ENCODE measurements around the gene IQSEC1. TPM values are rescaled to one million over a fixed set of nuclear protein-coding genes. Genes with fewer than 3 reads are reported as not detected.

The IQSEC1 gene
- total RNA-seq, 1 experiment from 2014 or later, result 28.1 TPM

- RAD21 ChIA-PET (ENCODE audit: low non-redundant PET in 1 of 2, low total read pairs in 2 of 2, uncharacterized antibody in 2 of 2, unreplicated experiment in 2 of 2), result no interaction called here
- DNase-seq (ENCODE audit: low read depth, low spot score) (no peak), ATAC-seq (peak; percentile 58)
- H4K20me1 ChIP-seq (ENCODE audit: insufficient read depth), result no peaks in the 10 kb centered on the region
- H3K27ac ChIP-seq (ENCODE audit: low read depth, low read length), result no peak overlapping the region
- no peak for TF ChIP-seq SIN3A (IDR thresholded peaks at IDR 0.05; ENCODE audit: low read depth)
- H2AFZ ChIP-seq (ENCODE audit: low read depth, low read length, poor library complexity, severe bottlenecking), result no peak overlapping the region
- H3K4me2 ChIP-seq (ENCODE audit: low read length), result no peak overlapping the region
- no peak overlapping the region for H3K9ac ChIP-seq (ENCODE audit: low read length)
- no peaks in the 10 kb centered on the region for H3K36me3 ChIP-seq (ENCODE audit: control insufficient read depth in 1 of 2, insufficient read depth in 2 of 2, low read length in 2 of 2)
- H3K79me2 ChIP-seq (ENCODE audit: insufficient read depth, low read length), result no peaks in the 10 kb centered on the region
- POLR2A ChIA-PET, result no interaction called here
- no peaks in the 10 kb centered on the region for H3K9me2 ChIP-seq (ENCODE audit: insufficient read depth)
- no TSS peak for BruUV-seq (replicated peaks)
- CTCF ChIA-PET, result interaction anchor here (1.4 kb wide), 1 partner anchor 13 kb away, joined by 3 read pairs; no protein-coding TSS in a partner anchor
- H3K27me3 ChIP-seq (ENCODE audit: insufficient read depth, low read length), result no peaks in the 10 kb centered on the region
- H3K4me1 ChIP-seq (ENCODE audit: control insufficient read depth in 1 of 2, insufficient read depth in 2 of 2, low read length in 2 of 2), result peaks cover 5 to 7% of the 10 kb centered on the region in 2 experiments; a peak in 2 of 4 replicates
- H3K4me3 ChIP-seq (replicated peaks in 1 of 2; ENCODE audit: low read depth in 1 of 2, low read length in 2 of 2), result no peak overlapping the region
- intact Hi-C loops (cut with micrococcal nuclease), result loop anchor here (10.0 kb wide), 2 partner anchors 201 to 791 kb away; partner anchors contain the start of gene WNT7A
- H3K9me3 ChIP-seq (ENCODE audit: control insufficient read depth in 1 of 2, insufficient read depth in 1 of 2, low read depth in 1 of 2, low read length in 2 of 2), result no peaks in the 10 kb centered on the region
These were observed 20.5 kb upstream of the IQSEC1 start for GRCh38 chr3:13093687-13094086.

DNA sequence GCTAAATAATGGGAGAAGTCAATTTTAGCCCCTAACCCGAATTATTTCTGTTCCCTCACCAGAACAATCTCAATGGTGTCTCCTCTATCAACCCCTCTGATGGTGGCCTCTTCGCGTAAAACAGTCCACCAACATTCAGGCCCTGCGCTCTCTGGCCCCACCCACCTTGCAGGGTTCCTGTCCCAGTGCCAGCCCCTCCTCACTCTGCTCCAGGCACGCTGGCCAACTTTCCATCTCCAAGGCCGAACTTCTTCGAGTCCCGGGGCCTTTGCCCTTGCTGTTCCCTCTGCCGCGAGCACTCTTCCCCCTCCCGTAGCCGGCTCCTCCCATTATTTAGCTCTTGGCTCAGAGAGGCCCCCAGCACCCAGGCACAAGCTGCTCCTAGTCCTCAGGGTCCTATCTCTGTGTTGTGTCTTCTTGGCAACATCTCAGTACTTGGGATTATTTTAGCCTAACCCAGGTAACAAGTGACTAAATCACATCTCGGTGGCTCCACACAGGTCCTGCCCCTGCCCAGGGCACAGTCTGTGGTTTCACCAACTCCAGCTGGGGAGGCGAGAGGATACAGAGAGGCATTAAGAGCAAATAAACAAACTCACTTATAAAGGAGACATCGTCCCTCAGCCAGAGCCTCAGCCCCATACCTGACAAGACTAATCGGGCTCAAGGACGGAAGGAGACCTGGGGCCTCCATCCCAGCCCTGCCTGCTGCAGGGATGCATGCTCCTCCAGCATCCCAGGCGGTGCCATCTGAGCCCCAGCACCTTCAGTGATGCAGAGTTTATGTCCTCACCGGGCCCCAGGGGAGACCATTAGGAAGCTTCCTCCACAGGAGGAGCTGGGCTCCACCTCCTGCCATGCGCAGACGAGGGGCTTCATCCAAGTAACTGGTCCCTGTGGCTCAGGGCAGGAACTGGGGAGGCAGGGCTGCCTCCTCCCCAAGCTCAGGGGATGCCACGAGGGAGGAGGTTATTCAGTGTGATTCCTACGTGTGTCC is 19.7 kb upstream of the IQSEC1 start:
- intact Hi-C loops (cut with micrococcal nuclease), result loop anchor here (1.0 to 10.0 kb wide), 5 partner anchors 202 to 792 kb away; partner anchors contain the start of gene WNT7A
- POLR2A ChIA-PET, result no interaction called here
- CTCF ChIA-PET, result interaction anchor here (0.9 to 2.2 kb wide), 16 partner anchors 10 to 559 kb away, joined by 3 to 39 read pairs (median 6); partner anchors contain the start of gene RPL32
- Histone ChIP-seq H3K4me1 (ENCODE audit: control insufficient read depth in 1 of 2, insufficient read depth in 2 of 2, low read length in 2 of 2) (peaks cover 5 to 7% of the 10 kb centered on the region in 2 experiments; a peak in 2 of 4 replicates), H2AFZ (ENCODE audit: low read depth, low read length, poor library complexity, severe bottlenecking) (peak overlapping the region; percentile 2), H3K9me2 (ENCODE audit: insufficient read depth) (no peaks in the 10 kb centered on the region), H3K27ac (ENCODE audit: low read depth, low read length) (no peak overlapping the region), H3K9ac (ENCODE audit: low read length) (no peak overlapping the region), H3K4me2 (ENCODE audit: low read length) (peak overlapping the region; percentile 43), H3K9me3 (ENCODE audit: control insufficient read depth in 1 of 2, insufficient read depth in 1 of 2, low read depth in 1 of 2, low read length in 2 of 2) (no peaks in the 10 kb centered on the region), H3K79me2 (ENCODE audit: insufficient read depth, low read length) (no peaks in the 10 kb centered on the region), H4K20me1 (ENCODE audit: insufficient read depth) (no peaks in the 10 kb centered on the region), H3K36me3 (ENCODE audit: control insufficient read depth in 1 of 2, insufficient read depth in 2 of 2, low read length in 2 of 2) (no peaks in the 10 kb centered on the region), H3K4me3 (replicated peaks in 1 of 2; ENCODE audit: low read depth in 1 of 2, low read length in 2 of 2) (no peak overlapping the region), H3K27me3 (ENCODE audit: insufficient read depth, low read length) (no peaks in the 10 kb centered on the region)
- no peak for DNase-seq (ENCODE audit: low read depth, low spot score)
- RAD21 ChIA-PET (ENCODE audit: low non-redundant PET in 1 of 2, low total read pairs in 2 of 2, uncharacterized antibody in 2 of 2, unreplicated experiment in 2 of 2), result interaction anchor here (0.7 to 1.6 kb wide), 4 partner anchors 360 to 555 kb away, joined by 3 to 10 read pairs (median 6); no protein-coding TSS in a partner anchor
- no TSS peak for BruUV-seq (replicated peaks)
- peak; percentile 16 for ATAC-seq
- TF ChIP-seq, protein P1, sequence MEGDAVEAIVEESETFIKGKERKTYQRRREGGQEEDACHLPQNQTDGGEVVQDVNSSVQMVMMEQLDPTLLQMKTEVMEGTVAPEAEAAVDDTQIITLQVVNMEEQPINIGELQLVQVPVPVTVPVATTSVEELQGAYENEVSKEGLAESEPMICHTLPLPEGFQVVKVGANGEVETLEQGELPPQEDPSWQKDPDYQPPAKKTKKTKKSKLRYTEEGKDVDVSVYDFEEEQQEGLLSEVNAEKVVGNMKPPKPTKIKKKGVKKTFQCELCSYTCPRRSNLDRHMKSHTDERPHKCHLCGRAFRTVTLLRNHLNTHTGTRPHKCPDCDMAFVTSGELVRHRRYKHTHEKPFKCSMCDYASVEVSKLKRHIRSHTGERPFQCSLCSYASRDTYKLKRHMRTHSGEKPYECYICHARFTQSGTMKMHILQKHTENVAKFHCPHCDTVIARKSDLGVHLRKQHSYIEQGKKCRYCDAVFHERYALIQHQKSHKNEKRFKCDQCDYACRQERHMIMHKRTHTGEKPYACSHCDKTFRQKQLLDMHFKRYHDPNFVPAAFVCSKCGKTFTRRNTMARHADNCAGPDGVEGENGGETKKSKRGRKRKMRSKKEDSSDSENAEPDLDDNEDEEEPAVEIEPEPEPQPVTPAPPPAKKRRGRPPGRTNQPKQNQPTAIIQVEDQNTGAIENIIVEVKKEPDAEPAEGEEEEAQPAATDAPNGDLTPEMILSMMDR (IDR thresholded peaks at IDR 0.05 in 2 of 3, conservative IDR thresholded peaks at IDR 0.05 in 1 of 3; ENCODE audit: borderline replicate concordance in 1 of 3, insufficient read depth in 1 of 3, low read depth in 2 of 3, low read length in 2 of 3), result no peak
- no peak for TF ChIP-seq RAD21 (IDR thresholded peaks at IDR 0.05; ENCODE audit: low read depth)
- TF ChIP-seq CEBPB (IDR thresholded peaks at IDR 0.05; ENCODE audit: low read depth), result no peak
- no peak for TF ChIP-seq POLR2A (IDR thresholded peaks at IDR 0.05; ENCODE audit: borderline replicate concordance, extremely low read depth, insufficient read depth, insufficient read length)
- TF ChIP-seq, protein P2, sequence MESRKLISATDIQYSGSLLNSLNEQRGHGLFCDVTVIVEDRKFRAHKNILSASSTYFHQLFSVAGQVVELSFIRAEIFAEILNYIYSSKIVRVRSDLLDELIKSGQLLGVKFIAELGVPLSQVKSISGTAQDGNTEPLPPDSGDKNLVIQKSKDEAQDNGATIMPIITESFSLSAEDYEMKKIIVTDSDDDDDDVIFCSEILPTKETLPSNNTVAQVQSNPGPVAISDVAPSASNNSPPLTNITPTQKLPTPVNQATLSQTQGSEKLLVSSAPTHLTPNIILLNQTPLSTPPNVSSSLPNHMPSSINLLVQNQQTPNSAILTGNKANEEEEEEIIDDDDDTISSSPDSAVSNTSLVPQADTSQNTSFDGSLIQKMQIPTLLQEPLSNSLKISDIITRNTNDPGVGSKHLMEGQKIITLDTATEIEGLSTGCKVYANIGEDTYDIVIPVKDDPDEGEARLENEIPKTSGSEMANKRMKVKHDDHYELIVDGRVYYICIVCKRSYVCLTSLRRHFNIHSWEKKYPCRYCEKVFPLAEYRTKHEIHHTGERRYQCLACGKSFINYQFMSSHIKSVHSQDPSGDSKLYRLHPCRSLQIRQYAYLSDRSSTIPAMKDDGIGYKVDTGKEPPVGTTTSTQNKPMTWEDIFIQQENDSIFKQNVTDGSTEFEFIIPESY (IDR thresholded peaks at IDR 0.05; ENCODE audit: extremely low read depth, insufficient replicate concordance, low read length), result no peak
- TF ChIP-seq TCF7L2 (IDR thresholded peaks at IDR 0.05; ENCODE audit: borderline replicate concordance, extremely low read depth, insufficient read depth, insufficient read length), result no peak
- TF ChIP-seq SRF (IDR thresholded peaks at IDR 0.05; ENCODE audit: low read depth), result no peak
- no peak for TF ChIP-seq EGR1 (IDR thresholded peaks at IDR 0.05; ENCODE audit: low read depth)
- no peak for TF ChIP-seq FOSL1 (IDR thresholded peaks at IDR 0.05; ENCODE audit: low read depth)
- TF ChIP-seq, protein P3, sequence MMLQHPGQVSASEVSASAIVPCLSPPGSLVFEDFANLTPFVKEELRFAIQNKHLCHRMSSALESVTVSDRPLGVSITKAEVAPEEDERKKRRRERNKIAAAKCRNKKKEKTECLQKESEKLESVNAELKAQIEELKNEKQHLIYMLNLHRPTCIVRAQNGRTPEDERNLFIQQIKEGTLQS (IDR thresholded peaks at IDR 0.05), result no peak
- no peak for TF ChIP-seq SP1 (IDR thresholded peaks at IDR 0.05; ENCODE audit: low read depth)
- no peak for TF ChIP-seq YY1 (IDR thresholded peaks at IDR 0.05; ENCODE audit: extremely low read depth, insufficient replicate concordance, low read depth, low read length)
